Thyroid gland (tissue), 4 donors: ENCODE results near the gene CALCOCO2. TPM values are rescaled to one million over a fixed set of nuclear protein-coding genes. Genes with fewer than 3 reads are reported as not detected.
A peak's percentile ranks its signal among the peaks of the same experiment; 100 is the strongest.

ENCODE experiments used
- DNase-seq, 2 donors: peaks; one replicate each; pipeline ENCODE4 v3.0.0-alpha.2; 2019
- H3K27ac ChIP-seq, 3 donors: fragments of 200-600 bp; sonication (generic); 1 replicate in 2 of 3; 2 replicates in 1 of 3; pipeline ENCODE4 v1.5.1; 2016 to 2019; ENCODE audit warnings: mild to moderate bottlenecking in 1 of 3, moderate library complexity in 1 of 3
- H3K27me3 ChIP-seq: fragments of 200-600 bp; sonication (generic); one replicate; pipeline ENCODE4 v1.5.1; 2019
- H3K36me3 ChIP-seq, 2 donors: fragments of 200-600 bp; sonication (generic); one replicate each; pipeline ENCODE4 v1.5.1; 2016 to 2019
- H3K4me1 ChIP-seq, 2 donors: fragments of 200-600 bp; sonication (generic); one replicate each; pipeline ENCODE4 v1.5.1; 2017 to 2019
- H3K4me3 ChIP-seq, 3 donors: fragments of 200-600 bp; sonication (generic); replicated peaks in 1 of 3; 1 replicate in 2 of 3; 2 replicates in 1 of 3; pipeline ENCODE4 v1.5.1; 2016; ENCODE audit warnings: mild to moderate bottlenecking in 1 of 3
- H3K9me3 ChIP-seq: fragments of 200-600 bp; sonication (generic); one replicate; pipeline ENCODE4 v1.5.1; 2017
- POLR2A ChIP-seq, 2 donors: fragments of 450-650 bp; IDR thresholded peaks; one replicate each; pipeline ENCODE4 v1.6.1; 2017; ENCODE audit warnings: antibody characterized with exemption in 2 of 2, mild to moderate bottlenecking in 2 of 2, moderate library complexity in 1 of 2
- WGBS, 2 donors: methylation state at CpG; one replicate each; pipeline ENCODE4 v1.1.5; 2017; 5-methylcytosine and 5-hydroxymethylcytosine counted together
- intact Hi-C: fragments of 100-400 bp; cut with DNase I; formaldehyde crosslinking; loops from one replicate; pipeline ENCODE4 v1.15.1; 2023
- total RNA-seq, 4 donors: library from RNA; depleted of rRNA; stranded (reverse); fragments of >200 nt; gene quantifications; one replicate each; pipeline ENCODE4 v1.2.3, GENCODE V29; 2016
- TF ChIP-seq, protein P1 (sequence below), 6 experiments: fragments of 200-600 bp in 3 of 6; fragments of 450-650 bp in 3 of 6; sonication (generic) in 3 of 6; IDR thresholded peaks; one replicate each; pipeline ENCODE4 v1.5.1; 2016 to 2019; ENCODE audit warnings: antibody characterized with exemption in 6 of 6, mild to moderate bottlenecking in 2 of 6, inconsistent platforms in 1 of 6, moderate library complexity in 1 of 6

CALCOCO2 gene
- total RNA-seq, 4 donors from 2014 or later = 111 to 163 (median 139) TPM

DNA sequence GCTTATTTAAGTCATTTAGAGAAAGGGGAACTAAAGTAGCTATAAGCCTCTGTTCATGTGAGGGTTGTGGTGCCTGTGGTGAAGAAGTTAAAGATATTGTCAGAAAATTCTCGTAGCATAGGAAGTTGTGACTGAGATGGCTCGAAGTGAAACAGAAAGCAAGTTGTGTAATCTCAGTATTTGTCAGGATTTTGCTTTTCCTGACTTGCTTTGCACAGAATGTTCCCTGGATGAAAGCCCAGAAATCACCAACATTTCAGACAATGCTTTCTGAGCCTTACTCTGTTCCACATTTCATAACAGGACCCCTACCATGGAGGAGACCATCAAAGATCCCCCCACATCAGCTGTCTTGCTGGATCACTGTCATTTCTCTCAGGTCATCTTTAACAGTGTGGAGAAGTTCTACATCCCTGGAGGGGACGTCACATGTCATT lies 10.6 kb downstream of the CALCOCO2 start:
- intact Hi-C loops = no loop called here
- Histone ChIP-seq H3K27ac (peak overlapping the region; percentile 85 to 92 (median 91)), H3K36me3 (peaks cover 20 to 23% of the 10 kb centered on the region in 2 donors), H3K4me1 (peaks cover 24 to 44% of the 10 kb centered on the region in 2 donors), H3K4me3 (peak overlapping the region in 1 of 3 donors; percentile 11), H3K9me3 (no peaks in the 10 kb centered on the region), H3K27me3 (no peaks in the 10 kb centered on the region)
- DNase-seq = peak in 1 of 2 donors; percentile 22
- 14 to 15% methylated on average over 3 of the region's 3 CpGs for WGBS, 2 donors
- TF ChIP-seq POLR2A (IDR thresholded peaks at IDR 0.05) = peak in 1 of 2 donors; percentile 41
- TF ChIP-seq, protein P1, sequence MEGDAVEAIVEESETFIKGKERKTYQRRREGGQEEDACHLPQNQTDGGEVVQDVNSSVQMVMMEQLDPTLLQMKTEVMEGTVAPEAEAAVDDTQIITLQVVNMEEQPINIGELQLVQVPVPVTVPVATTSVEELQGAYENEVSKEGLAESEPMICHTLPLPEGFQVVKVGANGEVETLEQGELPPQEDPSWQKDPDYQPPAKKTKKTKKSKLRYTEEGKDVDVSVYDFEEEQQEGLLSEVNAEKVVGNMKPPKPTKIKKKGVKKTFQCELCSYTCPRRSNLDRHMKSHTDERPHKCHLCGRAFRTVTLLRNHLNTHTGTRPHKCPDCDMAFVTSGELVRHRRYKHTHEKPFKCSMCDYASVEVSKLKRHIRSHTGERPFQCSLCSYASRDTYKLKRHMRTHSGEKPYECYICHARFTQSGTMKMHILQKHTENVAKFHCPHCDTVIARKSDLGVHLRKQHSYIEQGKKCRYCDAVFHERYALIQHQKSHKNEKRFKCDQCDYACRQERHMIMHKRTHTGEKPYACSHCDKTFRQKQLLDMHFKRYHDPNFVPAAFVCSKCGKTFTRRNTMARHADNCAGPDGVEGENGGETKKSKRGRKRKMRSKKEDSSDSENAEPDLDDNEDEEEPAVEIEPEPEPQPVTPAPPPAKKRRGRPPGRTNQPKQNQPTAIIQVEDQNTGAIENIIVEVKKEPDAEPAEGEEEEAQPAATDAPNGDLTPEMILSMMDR (IDR thresholded peaks at IDR 0.05) = no peak

DNA sequence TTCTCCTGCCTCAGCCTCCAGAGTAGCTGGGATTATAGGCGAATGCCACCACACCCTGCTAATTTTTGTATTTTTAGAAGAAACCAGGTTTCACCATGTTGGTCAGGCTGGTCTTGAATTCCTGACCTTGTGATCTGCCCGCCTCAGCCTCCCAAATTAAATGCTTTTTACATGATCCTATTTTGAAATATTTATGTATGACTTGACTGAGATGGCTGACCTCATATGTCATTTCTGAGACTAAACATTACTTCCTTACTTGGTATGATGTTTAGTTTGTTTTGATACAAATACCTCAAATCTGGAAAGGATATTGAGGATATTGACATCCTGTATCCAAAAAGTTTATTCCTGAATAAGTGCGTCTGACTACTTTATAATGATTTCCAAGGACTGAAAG lies 11.9 kb downstream of the CALCOCO2 start:
- Histone ChIP-seq H3K27me3 (no peaks in the 10 kb centered on the region), H3K4me1 (peaks cover 24 to 34% of the 10 kb centered on the region in 2 donors), H3K9me3 (no peaks in the 10 kb centered on the region), H3K4me3 (no peak overlapping the region), H3K36me3 (peaks cover 23 to 24% of the 10 kb centered on the region in 2 donors), H3K27ac (peak overlapping the region; percentile 85 to 92 (median 91))
- intact Hi-C loops = no loop called here
- no peak for DNase-seq
- TF ChIP-seq, protein P1 (IDR thresholded peaks at IDR 0.05) = no peak
- TF ChIP-seq POLR2A (IDR thresholded peaks at IDR 0.05) = no peak
- 87 to 89% methylated on average over 3 of the region's 3 CpGs for WGBS, 2 donors

DNA sequence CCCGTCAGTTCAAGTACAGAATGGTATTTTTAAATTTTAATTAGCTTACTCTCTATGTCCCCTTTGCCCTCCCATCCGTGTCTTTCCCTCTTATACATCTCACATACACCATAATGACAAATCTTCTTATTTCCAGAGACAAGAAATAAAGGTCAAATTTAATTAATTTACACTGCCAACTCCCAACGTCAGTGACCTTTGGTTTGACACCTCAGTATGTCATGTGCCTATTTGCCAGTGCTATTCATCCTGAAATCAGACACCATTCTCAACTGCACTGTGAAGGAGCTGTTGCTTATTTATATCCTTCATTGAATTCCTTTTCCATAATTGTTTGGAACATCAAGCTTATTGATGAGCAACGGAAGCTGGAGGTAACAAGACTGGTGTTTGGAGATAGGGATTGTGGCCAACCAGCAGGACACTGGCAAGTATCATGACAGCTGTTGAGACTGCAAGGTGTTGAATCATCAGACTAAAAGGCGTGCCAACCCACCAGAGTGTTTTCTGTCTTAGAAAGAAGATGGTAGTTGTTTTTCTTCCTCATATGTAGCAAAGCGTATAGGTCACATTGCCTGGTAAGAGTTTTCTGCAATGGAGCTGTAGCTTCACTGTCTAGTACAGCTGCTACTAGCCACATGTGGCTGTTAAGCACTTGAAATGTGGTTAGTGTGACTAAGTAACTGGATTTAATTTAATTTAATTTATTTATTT lies 12.5 kb downstream of the CALCOCO2 start:
- Histone ChIP-seq H3K36me3 (peaks cover 28 to 30% of the 10 kb centered on the region in 2 donors), H3K4me1 (peaks cover 24 to 34% of the 10 kb centered on the region in 2 donors), H3K4me3 (no peak overlapping the region), H3K27me3 (no peaks in the 10 kb centered on the region), H3K27ac (peak overlapping the region; percentile 85 to 92 (median 91)), H3K9me3 (no peaks in the 10 kb centered on the region)
- TF ChIP-seq POLR2A (IDR thresholded peaks at IDR 0.05) = no peak
- TF ChIP-seq, protein P1 (IDR thresholded peaks at IDR 0.05) = no peak
- 90 to 91% methylated on average over 6 of the region's 6 CpGs for WGBS, 2 donors
- intact Hi-C loops = no loop called here
- no peak for DNase-seq

DNA sequence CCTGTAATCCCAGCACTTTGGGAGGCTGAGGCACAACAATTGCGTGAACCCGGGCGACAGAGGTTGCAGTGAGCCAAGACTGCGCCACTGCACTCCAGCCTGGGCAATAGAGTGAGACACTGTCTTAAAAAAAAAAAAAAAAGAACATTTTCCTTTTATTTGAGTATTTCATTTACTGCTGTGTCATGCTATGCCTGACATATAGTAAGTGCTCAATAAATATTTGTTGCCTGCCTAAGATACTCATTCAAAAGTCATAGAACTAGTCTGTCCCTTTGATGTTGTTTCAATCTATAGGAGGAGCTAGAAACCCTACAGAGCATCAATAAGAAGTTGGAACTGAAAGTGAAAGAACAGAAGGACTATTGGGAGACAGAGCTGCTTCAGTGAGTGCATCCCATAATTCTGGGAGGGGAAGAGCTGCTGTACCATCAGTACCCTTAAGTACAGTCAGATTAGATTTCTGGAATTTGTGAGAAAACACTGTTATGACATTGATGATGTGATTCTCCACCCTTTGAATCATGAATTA lies 20.0 kb downstream of the CALCOCO2 start:
- no peaks in the 10 kb centered on the region for H3K4me1 ChIP-seq
- WGBS, 2 donors = 93 to 98% methylated on average over 4 of the region's 4 CpGs
- no peaks in the 10 kb centered on the region for H3K9me3 ChIP-seq
- intact Hi-C loops = no loop called here
- peaks cover 75 to 76% of the 10 kb centered on the region in 2 donors for H3K36me3 ChIP-seq
- no peak overlapping the region for H3K4me3 ChIP-seq
- TF ChIP-seq, protein P1 (IDR thresholded peaks at IDR 0.05) = no peak
- TF ChIP-seq POLR2A (IDR thresholded peaks at IDR 0.05) = no peak
- no peak for DNase-seq
- H3K27ac ChIP-seq = no peak overlapping the region
- H3K27me3 ChIP-seq = no peaks in the 10 kb centered on the region
